H1 (cell line): ENCODE measurements around the gene CELF4. TPM values are rescaled to one million over a fixed set of nuclear protein-coding genes. Genes with fewer than 3 reads are reported as not detected.

Experiments
- CTCF ChIA-PET: fragments of 300-600 bp; sonication (Branson Sonifier 250); formaldehyde crosslinking; loops from one replicate; lab custom pipeline; 2021; ENCODE audit not compliant: partially characterized antibody; lab: Charles Lee
- POLR2A ChIA-PET: fragments of 300-600 bp; sonication (Branson Sonifier 250); formaldehyde crosslinking; loops from one replicate; lab custom pipeline; 2021; ENCODE audit warnings: inconsistent platforms; ENCODE audit not compliant: partially characterized antibody; lab: Charles Lee
- DNase-seq, 2 experiments: peaks; one replicate each; pipeline versions ENCODE4 v3.0.0 to v3.0.0-alpha.2; 2010 to 2022; ENCODE audit warnings: low spot score in 2 of 2, low read depth in 1 of 2, mixed read lengths in 1 of 2
- FAIRE-seq: peaks from 2 replicates; lab custom pipeline; 2011; peaks lifted over from hg19 to GRCh38; lab: Jason Lieb, UNC
- H2AFZ ChIP-seq: 2 replicates; pipeline ENCODE4 v1.8.1; 2012; ENCODE audit warnings: low read length, inconsistent platforms
- H2AK5ac ChIP-seq: 2 replicates; pipeline ENCODE4 v1.6.1; 2013; ENCODE audit warnings: low read depth, low read length
- H2BK120ac ChIP-seq: replicated peaks from 2 replicates; pipeline ENCODE3; 2013; ENCODE audit warnings: low read depth, low read length, inconsistent platforms
- H2BK12ac ChIP-seq: 2 replicates; pipeline ENCODE4 v1.6.1; 2013; ENCODE audit warnings: low read depth, low read length
- H2BK15ac ChIP-seq: 2 replicates; pipeline ENCODE4 v1.6.1; 2013; ENCODE audit warnings: low read length
- H2BK20ac ChIP-seq: 2 replicates; pipeline ENCODE4 v1.6.1; 2013; ENCODE audit warnings: low read length
- H2BK5ac ChIP-seq: 2 replicates; pipeline ENCODE4 v1.6.1; 2013; ENCODE audit warnings: low read depth, low read length
- H3K14ac ChIP-seq: 2 replicates; pipeline ENCODE4 v1.6.1; 2013; ENCODE audit warnings: inconsistent platforms; ENCODE audit not compliant: insufficient read length
- H3K18ac ChIP-seq: 2 replicates; pipeline ENCODE4 v1.6.1; 2013; ENCODE audit warnings: low read length; ENCODE audit errors: extremely low read depth
- H3K23ac ChIP-seq: 2 replicates; pipeline ENCODE4 v1.6.1; 2013; ENCODE audit warnings: inconsistent platforms; ENCODE audit not compliant: insufficient read length
- H3K23me2 ChIP-seq: 2 replicates; pipeline ENCODE4 v1.6.1; 2013; ENCODE audit warnings: low read depth, low read length
- H3K27ac ChIP-seq: 2 replicates; pipeline ENCODE4 v1.6.1; 2011; ENCODE audit warnings: low read depth, low read length, inconsistent platforms
- H3K27me3 ChIP-seq, 4 experiments: replicated peaks in 1 of 4; 1 replicate in 1 of 4; 2 replicates in 3 of 4; pipeline versions ENCODE4 v1.6.1 to v1.8.1; 2011 to 2013; ENCODE audit warnings: low read length in 3 of 4, mild to moderate bottlenecking in 3 of 4, inconsistent platforms in 2 of 4, mixed read lengths in 2 of 4, moderate library complexity in 1 of 4; ENCODE audit not compliant: control insufficient read depth in 3 of 4, insufficient read depth in 3 of 4; ENCODE audit errors: extremely low read depth in 1 of 4
- H3K36me3 ChIP-seq, 4 experiments: 2 replicates each; pipeline versions ENCODE4 v1.6.1 to v1.8.1; 2011 to 2013; ENCODE audit warnings: mild to moderate bottlenecking in 4 of 4, low read length in 3 of 4, moderate library complexity in 2 of 4, control low read depth in 1 of 4, inconsistent platforms in 1 of 4; ENCODE audit not compliant: insufficient read depth in 4 of 4, control insufficient read depth in 2 of 4
- H3K4ac ChIP-seq: replicated peaks from 2 replicates; pipeline ENCODE3; 2013; ENCODE audit warnings: low read length, low read depth, mixed read lengths, inconsistent platforms; ENCODE audit not compliant: insufficient read length
- H3K4me1 ChIP-seq, 4 experiments: replicated peaks in 1 of 4; 1 replicate in 1 of 4; 2 replicates in 3 of 4; pipeline versions ENCODE4 v1.6.1 to v1.8.1; 2011 to 2013; ENCODE audit warnings: low read length in 3 of 4, inconsistent platforms in 2 of 4, mixed read lengths in 1 of 4; ENCODE audit not compliant: insufficient read depth in 4 of 4, control insufficient read depth in 3 of 4
- H3K4me2 ChIP-seq, 2 experiments: 2 replicates each; pipeline versions ENCODE4 v1.6.1 to v1.8.1; 2011 to 2013; ENCODE audit warnings: low read depth in 2 of 2, low read length in 2 of 2, control low read depth in 1 of 2, inconsistent platforms in 1 of 2, mild to moderate bottlenecking in 1 of 2; ENCODE audit not compliant: insufficient read depth in 1 of 2
- H3K4me3 ChIP-seq, 4 experiments: fragments of 200-600, 300-600 bp in 1 of 4; sonication (generic), shearing (Covaris generic), sonication (Bioruptor Twin) in 1 of 4; 2 replicates each; pipeline versions ENCODE4 v1.5.1 to v1.8.1; 2011 to 2016; ENCODE audit warnings: low read length in 4 of 4, low read depth in 3 of 4, control low read depth in 2 of 4, inconsistent platforms in 2 of 4, mild to moderate bottlenecking in 2 of 4, mixed read lengths in 1 of 4, moderate library complexity in 1 of 4; ENCODE audit not compliant: insufficient read depth in 2 of 4; ENCODE audit errors: extremely low read depth in 1 of 4
- H3K56ac ChIP-seq: replicated peaks from 2 replicates; pipeline ENCODE3; 2013; ENCODE audit warnings: low read depth, mild to moderate bottlenecking, mixed read lengths, low read length, inconsistent platforms; ENCODE audit not compliant: insufficient read length
- H3K79me1 ChIP-seq: 2 replicates; pipeline ENCODE4 v1.6.1; 2013; ENCODE audit warnings: low read depth, low read length, control low read depth
- H3K79me2 ChIP-seq, 2 experiments: 2 replicates each; pipeline versions ENCODE4 v1.6.1 to v1.8.1; 2012 to 2013; ENCODE audit warnings: low read length in 2 of 2, mild to moderate bottlenecking in 2 of 2, inconsistent platforms in 1 of 2; ENCODE audit not compliant: insufficient read depth in 2 of 2, control insufficient read depth in 1 of 2
- H3K9ac ChIP-seq, 4 experiments: replicated peaks in 1 of 4; 1 replicate in 1 of 4; 2 replicates in 3 of 4; pipeline versions ENCODE4 v1.6.1 to v1.8.1; 2011 to 2013; ENCODE audit warnings: low read depth in 3 of 4, low read length in 3 of 4, control low read depth in 2 of 4, mild to moderate bottlenecking in 2 of 4, moderate library complexity in 2 of 4, inconsistent platforms in 1 of 4; ENCODE audit errors: extremely low read depth in 1 of 4
- H3K9me3 ChIP-seq, 2 experiments: 2 replicates each; pipeline versions ENCODE4 v1.6.1 to v1.8.1; 2012 to 2013; ENCODE audit warnings: mild to moderate bottlenecking in 2 of 2, moderate library complexity in 2 of 2, control low read depth in 1 of 2, inconsistent platforms in 1 of 2, low read depth in 1 of 2, low read length in 1 of 2, mixed read lengths in 1 of 2; ENCODE audit not compliant: insufficient read depth in 2 of 2
- H4K20me1 ChIP-seq, 2 experiments: replicated peaks in 1 of 2; 2 replicates each; pipeline versions ENCODE3 to v1.8.1; 2011 to 2013; ENCODE audit warnings: inconsistent platforms in 2 of 2, low read length in 2 of 2, mild to moderate bottlenecking in 1 of 2; ENCODE audit not compliant: insufficient read depth in 2 of 2, control insufficient read depth in 1 of 2
- H4K5ac ChIP-seq: 2 replicates; pipeline ENCODE4 v1.6.1; 2013; ENCODE audit warnings: low read length, low read depth, mixed read lengths, inconsistent platforms; ENCODE audit not compliant: insufficient read length
- H4K8ac ChIP-seq: 2 replicates; pipeline ENCODE4 v1.8.0; 2013; ENCODE audit warnings: mild to moderate bottlenecking, moderate library complexity, low read length, inconsistent platforms; ENCODE audit not compliant: insufficient read depth; ENCODE audit errors: extremely low read depth
- H4K91ac ChIP-seq: replicated peaks from 2 replicates; pipeline ENCODE3; 2013; ENCODE audit warnings: low read length, mixed read lengths, inconsistent platforms; ENCODE audit not compliant: insufficient read length
- BCL11A ChIP-seq, 2 experiments: IDR thresholded peaks; one replicate each; pipeline ENCODE4 v1.6.1; 2011; ENCODE audit warnings: low read depth in 2 of 2, low read length in 2 of 2, mild to moderate bottlenecking in 2 of 2
- WGBS, 2 experiments: shearing (Covaris generic) in 1 of 2; methylation state at CpG; one replicate each; pipeline versions ENCODE4 v1.1.6 to v1.1.7; 2013 to 2015; ENCODE audit warnings: low lambda C conversion rate in 2 of 2, mixed read lengths in 2 of 2, inconsistent platforms in 1 of 2, low coverage in 1 of 2, missing lambda C conversion rate in 1 of 2; ENCODE audit not compliant: insufficient replicate concordance in 2 of 2, insufficient coverage in 1 of 2, insufficient read length in 1 of 2; ENCODE audit errors: extremely low coverage in 1 of 2, missing lambda C conversion rate in 1 of 2; 5-methylcytosine and 5-hydroxymethylcytosine counted together
- polyA plus RNA-seq, 7 experiments: library from polyadenylated mRNA; depleted of rRNA in 3 of 7; stranded (reverse) in 5 of 7; unstranded in 2 of 7; fragments of >200 nt in 5 of 7; fragments of 200-250 nt in 2 of 7; gene quantifications; 1 replicate in 5 of 7; 2 replicates in 1 of 7; 4 replicates in 1 of 7; pipeline versions ENCODE4 v1.2.1 to v1.2.3, GENCODE V29; 2011 to 2013; ENCODE audit warnings: missing spikeins in 2 of 7, mixed read lengths in 2 of 7
- total RNA-seq: library from RNA; stranded (reverse); fragmentation: NEBNext Ultra II Directional; extraction: Animal tissue kit (Norgen Biotek cat#: 25700); gene quantifications from 2 replicates; pipeline ENCODE4 v1.2.1, GENCODE V29; 2021

CELF4 gene
- total and polyA plus RNA-seq, 2 of the 8 experiments (the other 6 are each of a cell fraction or from before 2014, with no cell fraction given), result 1.6 to 3.4 TPM

GRCh38 chr18:37242091-37242490 is 323.5 kb downstream of the CELF4 start:
- Histone ChIP-seq H3K4me2 (no peak overlapping the region), H3K23ac (no peak overlapping the region), H3K4me3 (no peak overlapping the region), H2BK12ac (no peak overlapping the region), H3K27ac (no peak overlapping the region), H3K9ac (0 out of 7 replicates have a peak overlapping the region, but pooled peaks of 1 of the 4 experiments have one; percentile 11), H3K4ac (no peak overlapping the region), H3K79me2 (no peaks in the 10 kb centered on the region), H2AFZ (no peak overlapping the region), H4K20me1 (peaks cover 0 to 2% of the 10 kb centered on the region in 2 experiments), H3K23me2 (no peaks in the 10 kb centered on the region), H3K36me3 (no peaks in the 10 kb centered on the region), H2AK5ac (no peak overlapping the region), H3K4me1 (peaks cover 0 to 6% (median 3%) of the 10 kb centered on the region in 4 experiments; a peak in 4 of 7 replicates), H3K79me1 (no peaks in the 10 kb centered on the region), H4K8ac (no peak overlapping the region), H3K14ac (no peak overlapping the region), H3K56ac (no peak overlapping the region), H3K18ac (no peak overlapping the region), H2BK120ac (no peak overlapping the region), H4K5ac (no peak overlapping the region), H4K91ac (no peak overlapping the region), H3K9me3 (no peaks in the 10 kb centered on the region), H2BK5ac (no peak overlapping the region), H3K27me3 (peaks cover 0 to 6% (median 0%) of the 10 kb centered on the region in 4 experiments; a peak in 2 of 7 replicates), H2BK20ac (no peak overlapping the region), H2BK15ac (no peak overlapping the region)
- FAIRE-seq, result no peak
- CTCF ChIA-PET, result interaction anchor here (1.0 to 1.4 kb wide), 4 partner anchors 9 to 71 kb away, joined by 3 to 5 read pairs (median 4); no protein-coding TSS in a partner anchor
- TF ChIP-seq BCL11A (IDR thresholded peaks at IDR 0.05; ENCODE audit: low read depth in 2 of 2, low read length in 2 of 2), result no peak
- POLR2A ChIA-PET, result interaction anchor here (1.5 kb wide), 1 partner anchor 16 kb away, joined by 5 read pairs; no protein-coding TSS in a partner anchor
- DNase-seq, result no peak
- 69% methylated on average over 4 of the region's 6 CpGs; no CpG with 5 or more reads in 1 of the 2 experiments for WGBS, 2 experiments
